RWPE2 (cell line): ENCODE measurements around the gene MKRN1.

Source experiments
- ATAC-seq: fragments of 200-7000 bp; cut with Tn5 transposase; 3 replicates; pipeline ENCODE4 v1.9.1; 2021; ENCODE audit warnings: low read depth
- DNase-seq: peaks from one replicate; pipeline ENCODE4 v3.0.0-alpha.2; 2020; ENCODE audit warnings: low spot score
- H3K27ac ChIP-seq: fragments of 450-650 bp; 2 replicates; pipeline ENCODE4 v1.5.1; 2017; ENCODE audit warnings: mild to moderate bottlenecking; ENCODE audit not compliant: poor library complexity, severe bottlenecking
- H3K27me3 ChIP-seq: fragments of 250-450 bp; sonication (Bioruptor Pico); 2 replicates; pipeline ENCODE4 v1.5.1; 2021; ENCODE audit warnings: mild to moderate bottlenecking, moderate library complexity; ENCODE audit not compliant: insufficient read depth, poor library complexity, severe bottlenecking
- H3K36me3 ChIP-seq: fragments of 250-450 bp; sonication (Bioruptor Pico); 2 replicates; pipeline ENCODE4 v1.5.1; 2020; ENCODE audit warnings: low read depth, mild to moderate bottlenecking, moderate library complexity
- H3K4me1 ChIP-seq: fragments of 250-450 bp; sonication (Bioruptor Pico); 2 replicates; pipeline ENCODE4 v1.5.1; 2021; ENCODE audit warnings: mild to moderate bottlenecking, moderate library complexity; ENCODE audit not compliant: insufficient read depth, poor library complexity, severe bottlenecking
- H3K4me3 ChIP-seq: fragments of 250-450 bp; sonication (Bioruptor Pico); 2 replicates; pipeline ENCODE4 v1.5.1; 2021; ENCODE audit warnings: mild to moderate bottlenecking, moderate library complexity; ENCODE audit not compliant: severe bottlenecking
- H3K9me3 ChIP-seq: fragments of 250-450 bp; sonication (Bioruptor Pico); 2 replicates; pipeline ENCODE4 v1.5.1; 2021; ENCODE audit warnings: mild to moderate bottlenecking, moderate library complexity; ENCODE audit not compliant: severe bottlenecking
- CTCF ChIP-seq: fragments of 450-650 bp; IDR thresholded peaks from one replicate; pipeline ENCODE4 v1.5.1; 2017; ENCODE audit warnings: mild to moderate bottlenecking, moderate library complexity; ENCODE audit not compliant: poor library complexity, severe bottlenecking

Gene MKRN1

GRCh38 chr7:140440593-140440992 is 38.7 kb downstream of the MKRN1 start:
- H3K27ac ChIP-seq: no peak overlapping the region
- no peaks in the 10 kb centered on the region for H3K27me3 ChIP-seq
- H3K9me3 ChIP-seq: no peaks in the 10 kb centered on the region
- no peak overlapping the region for H3K4me3 ChIP-seq
- no peaks in the 10 kb centered on the region for H3K36me3 ChIP-seq
- ATAC-seq: no peak
- no peak for DNase-seq
- TF ChIP-seq CTCF: no peak
- no peaks in the 10 kb centered on the region for H3K4me1 ChIP-seq

DNA sequence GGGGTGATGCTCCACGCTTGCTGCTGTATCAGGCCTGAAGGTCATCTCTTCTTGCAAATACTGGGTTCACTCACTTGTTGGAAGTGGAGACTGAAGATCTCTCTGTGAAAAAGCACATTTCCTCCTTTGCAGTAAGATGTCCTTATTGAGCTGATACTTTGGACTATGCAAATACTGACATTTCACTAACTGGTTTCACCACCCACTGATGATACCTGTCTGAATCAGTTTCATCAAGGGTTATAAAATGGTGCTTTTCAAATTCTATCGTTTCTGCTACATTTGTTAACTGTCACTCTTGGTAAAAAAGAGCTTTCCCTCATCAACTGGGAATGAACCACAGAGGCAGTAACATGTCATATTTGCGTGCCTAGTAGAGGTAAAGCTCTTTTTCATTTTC is 39.9 kb downstream of the MKRN1 start:
- DNase-seq: no peak
- no peak for ATAC-seq
- no peaks in the 10 kb centered on the region for H3K9me3 ChIP-seq
- H3K36me3 ChIP-seq: no peaks in the 10 kb centered on the region
- TF ChIP-seq CTCF: no peak
- H3K27ac ChIP-seq: no peak overlapping the region
- H3K27me3 ChIP-seq: no peaks in the 10 kb centered on the region
- H3K4me3 ChIP-seq: no peak overlapping the region
- no peaks in the 10 kb centered on the region for H3K4me1 ChIP-seq

GRCh38 chr7:140435252-140435895 is 43.9 kb downstream of the MKRN1 start:
- Histone ChIP-seq H3K27me3 (no peaks in the 10 kb centered on the region), H3K4me3 (no peak overlapping the region), H3K36me3 (no peaks in the 10 kb centered on the region), H3K4me1 (no peaks in the 10 kb centered on the region), H3K9me3 (no peaks in the 10 kb centered on the region), H3K27ac (no peak overlapping the region)
- no peak for TF ChIP-seq CTCF
- DNase-seq: no peak
- ATAC-seq: no peak

- Histone ChIP-seq H3K4me1 (no peaks in the 10 kb centered on the region), H3K36me3 (no peaks in the 10 kb centered on the region), H3K27me3 (no peaks in the 10 kb centered on the region), H3K9me3 (no peaks in the 10 kb centered on the region), H3K27ac (no peak overlapping the region), H3K4me3 (no peak overlapping the region)
- DNase-seq: no peak
- TF ChIP-seq CTCF: no peak
- no peak for ATAC-seq
These were observed 45.9 kb downstream of the MKRN1 start for GRCh38 chr7:140433396-140433795.

- no peak for TF ChIP-seq CTCF
- H3K4me1 ChIP-seq: no peaks in the 10 kb centered on the region
- H3K4me3 ChIP-seq: no peak overlapping the region
- no peaks in the 10 kb centered on the region for H3K27me3 ChIP-seq
- ATAC-seq: no peak
- no peaks in the 10 kb centered on the region for H3K36me3 ChIP-seq
- H3K9me3 ChIP-seq: no peaks in the 10 kb centered on the region
- H3K27ac ChIP-seq: no peak overlapping the region
- no peak for DNase-seq
These were observed 53.2 kb downstream of the MKRN1 start for GRCh38 chr7:140426130-140426529.
